HepG2 (cell line): Measurements from ENCODE around the gene NCMAP. TPM values are rescaled to one million over a fixed set of nuclear protein-coding genes. Genes with fewer than 3 reads are reported as not detected.

Source experiments
- ATF5 ChIP-seq: sonication (generic); formaldehyde crosslinking; IDR thresholded peaks from 2 replicates; pipeline ENCODE4 v1.4.0; 2020; ENCODE audit warnings: mild to moderate bottlenecking, low read depth, missing genetic modification reagents
- ATM ChIP-seq: fragments of 450-650 bp; IDR thresholded peaks from 2 replicates; pipeline ENCODE4 v1.7.1; 2017; ENCODE audit warnings: mild to moderate bottlenecking, borderline replicate concordance
- CTCF ChIP-seq: sonication (generic); formaldehyde crosslinking; IDR thresholded peaks from 2 replicates; pipeline ENCODE4 v1.5.0; 2020; ENCODE audit warnings: mild to moderate bottlenecking, missing genetic modification reagents, moderate library complexity
- GATAD1 ChIP-seq: IDR thresholded peaks from 2 replicates; pipeline ENCODE4 v1.6.1; 2016; ENCODE audit warnings: missing genetic modification reagents, missing compliant biosample characterization
- KDM2A ChIP-seq: sonication (generic); formaldehyde crosslinking; IDR thresholded peaks from 2 replicates; pipeline ENCODE4 v1.4.0; 2020; ENCODE audit warnings: low read depth, missing genetic modification reagents, borderline replicate concordance
- KDM4B ChIP-seq: sonication (generic); formaldehyde crosslinking; IDR thresholded peaks from 2 replicates; pipeline ENCODE4 v1.4.0; 2020; ENCODE audit warnings: missing genetic modification reagents
- KDM5A ChIP-seq: fragments of 200-600 bp; sonication (generic); IDR thresholded peaks from 2 replicates; pipeline ENCODE4 v1.7.0; 2018; ENCODE audit warnings: antibody characterized with exemption, mild to moderate bottlenecking, low read length, borderline replicate concordance
- MAZ ChIP-seq, 2 experiments: sonication (generic) in 1 of 2; formaldehyde crosslinking in 1 of 2; IDR thresholded peaks; 2 replicates each; pipeline versions ENCODE4 v1.5.0 to v1.6.1; 2012 to 2020; ENCODE audit warnings: low read depth in 2 of 2, mild to moderate bottlenecking in 2 of 2, borderline replicate concordance in 1 of 2, improper control_type of control experiment in 1 of 2, low read length in 1 of 2, missing genetic modification reagents in 1 of 2, moderate library complexity in 1 of 2
- MYC ChIP-seq: sonication (generic); formaldehyde crosslinking; IDR thresholded peaks from 2 replicates; pipeline ENCODE4 v1.9.0; 2021; ENCODE audit warnings: missing genetic modification reagents, borderline replicate concordance
- PLRG1 ChIP-seq: fragments of 450-650 bp; conservative IDR thresholded peaks from 2 replicates; pipeline ENCODE4 v1.6.1; 2016
- SRF ChIP-seq: IDR thresholded peaks from 2 replicates; pipeline ENCODE4 v1.6.1; 2011; ENCODE audit warnings: mild to moderate bottlenecking, low read depth, low read length, moderate library complexity
- SRSF1 ChIP-seq: fragments of 200-400 bp; formaldehyde crosslinking; optimal IDR thresholded peaks from 2 replicates; pipeline ENCODE3; 2017; ENCODE audit warnings: mild to moderate bottlenecking, low read depth, low read length, moderate library complexity
- TEAD2 ChIP-seq: sonication (generic); formaldehyde crosslinking; IDR thresholded peaks from 2 replicates; pipeline ENCODE4 v1.9.0; 2021; ENCODE audit warnings: missing genetic modification reagents
- TEAD3 ChIP-seq: optimal IDR thresholded peaks from 2 replicates; pipeline ENCODE3; 2016; ENCODE audit warnings: borderline replicate concordance
- THAP11 ChIP-seq: IDR thresholded peaks from 2 replicates; pipeline ENCODE4 v1.6.1; 2016; ENCODE audit warnings: missing biosample characterization, missing genetic modification reagents
- TRAFD1 ChIP-seq: sonication (generic); formaldehyde crosslinking; IDR thresholded peaks from 2 replicates; pipeline ENCODE4 v1.5.1; 2020; ENCODE audit warnings: missing genetic modification reagents, mild to moderate bottlenecking, borderline replicate concordance
- ZFP1 ChIP-seq: IDR thresholded peaks from 2 replicates; pipeline ENCODE4 v1.6.1; 2016
- ZFP90 ChIP-seq: sonication (generic); formaldehyde crosslinking; IDR thresholded peaks from 2 replicates; pipeline ENCODE4 v1.8.0; 2022; ENCODE audit warnings: missing genetic modification reagents, mild to moderate bottlenecking, inconsistent platforms, borderline replicate concordance
- ZNF274 ChIP-seq: sonication (generic); formaldehyde crosslinking; IDR thresholded peaks from 2 replicates; pipeline ENCODE4 v1.5.1; 2020; ENCODE audit warnings: mild to moderate bottlenecking, missing genetic modification reagents
- ZNF362 ChIP-seq: sonication (generic); formaldehyde crosslinking; IDR thresholded peaks from 2 replicates; pipeline ENCODE4 v1.4.0; 2020; ENCODE audit warnings: missing genetic modification reagents, mild to moderate bottlenecking, borderline replicate concordance
- ZNF430 ChIP-seq: sonication (generic); formaldehyde crosslinking; IDR thresholded peaks from 2 replicates; pipeline ENCODE4 v1.9.0; 2021; ENCODE audit warnings: mild to moderate bottlenecking, missing genetic modification reagents
- ZNF446 ChIP-seq: sonication (generic); formaldehyde crosslinking; IDR thresholded peaks from 2 replicates; pipeline ENCODE4 v1.5.0; 2020; ENCODE audit warnings: mild to moderate bottlenecking, missing genetic modification reagents
- ZNF703 ChIP-seq: sonication (generic); formaldehyde crosslinking; IDR thresholded peaks from 2 replicates; pipeline ENCODE4 v1.5.1; 2020; ENCODE audit warnings: missing genetic modification reagents, mild to moderate bottlenecking, moderate library complexity, borderline replicate concordance
- ZNF784 ChIP-seq: sonication (generic); formaldehyde crosslinking; IDR thresholded peaks from 2 replicates; pipeline ENCODE4 v1.5.1; 2020; ENCODE audit warnings: missing genetic modification reagents, mild to moderate bottlenecking, borderline replicate concordance
- polyA plus RNA-seq, 8 experiments: library from polyadenylated mRNA; depleted of rRNA in 3 of 8; stranded (reverse) in 7 of 8; unstranded in 1 of 8; fragments of >200 nt; fragmentation: Illumina TruSeq in 4 of 8; extraction: Trizol in 4 of 8; gene quantifications; 2 replicates each; pipeline versions ENCODE4 v1.2.1 to v1.2.3, GENCODE V29; 2011 to 2016; ENCODE audit warnings: low read depth in 4 of 8, missing spikeins in 1 of 8, mixed read lengths in 1 of 8; ENCODE audit not compliant: insufficient read depth in 1 of 8
- total RNA-seq, 5 experiments: library from RNA; depleted of rRNA; stranded (reverse); fragments of >200 nt; fragmentation: Illumina TruSeq; extraction: Trizol; gene quantifications; 2 replicates each; pipeline ENCODE4 v1.2.3, GENCODE V29; 2016; ENCODE audit warnings: low read depth in 1 of 5

The NCMAP gene
- total and polyA plus RNA-seq, 2 of the 13 experiments (the other 11 are each of a cell fraction or from before 2014, with no cell fraction given): 2.7 to 20.0 TPM

GRCh38 chr1:24643363-24644099 is 87.6 kb downstream of the NCMAP start (continued):
- TF ChIP-seq TEAD2: no peak
- no peak for TF ChIP-seq ZNF274 (CRISPR knock-in tag)
- TF ChIP-seq ZNF784 (CRISPR knock-in tag): no peak; the same call in 1 of the 2 replicates
- 0 out of 2 replicates have a peak, but pooled peaks have one; percentile 11 for TF ChIP-seq KDM4B (CRISPR knock-in tag)
- TF ChIP-seq ATF5 (CRISPR knock-in tag): no peak
- no peak for TF ChIP-seq ATM
- no peak for TF ChIP-seq SRF
- no peak; the same call in 1 of the 2 replicates for TF ChIP-seq ZNF362 (CRISPR knock-in tag)
- peak; percentile 63 for TF ChIP-seq KDM5A
- no peak for TF ChIP-seq TRAFD1 (CRISPR knock-in tag)
- TF ChIP-seq ZFP90: no peak
- TF ChIP-seq SRSF1: peak; percentile 7
- no peak for TF ChIP-seq TEAD3
- no peak for TF ChIP-seq ZNF446 (CRISPR knock-in tag)
- TF ChIP-seq ZFP1 (CRISPR knock-in tag): no peak
- TF ChIP-seq KDM2A (CRISPR knock-in tag): peak; percentile 62; the same call in 1 of the 2 replicates
- no peak for TF ChIP-seq PLRG1
- TF ChIP-seq MAZ (IDR thresholded peaks at IDR 0.05; ENCODE audit: borderline replicate concordance, low read depth, low read length): no peak
- no peak for TF ChIP-seq MAZ (CRISPR knock-in tag; IDR thresholded peaks at IDR 0.05; ENCODE audit: low read depth)
- TF ChIP-seq THAP11 (CRISPR knock-in tag): no peak
- 0 out of 2 replicates have a peak, but pooled peaks have one; percentile 39 for TF ChIP-seq ZNF703 (CRISPR knock-in tag)
- no peak for TF ChIP-seq MYC (CRISPR knock-in tag)
- TF ChIP-seq ZNF430 (CRISPR knock-in tag): no peak
- TF ChIP-seq CTCF (CRISPR knock-in tag): no peak
- no peak for TF ChIP-seq GATAD1
